ENCODE results near the gene ACAT2.
"Not testable (repeated sequence)": the region's sequence is repeated elsewhere in the genome, so short reads cannot be mapped to it uniquely, and the experiment has no call there.

The ACAT2 gene

DNA sequence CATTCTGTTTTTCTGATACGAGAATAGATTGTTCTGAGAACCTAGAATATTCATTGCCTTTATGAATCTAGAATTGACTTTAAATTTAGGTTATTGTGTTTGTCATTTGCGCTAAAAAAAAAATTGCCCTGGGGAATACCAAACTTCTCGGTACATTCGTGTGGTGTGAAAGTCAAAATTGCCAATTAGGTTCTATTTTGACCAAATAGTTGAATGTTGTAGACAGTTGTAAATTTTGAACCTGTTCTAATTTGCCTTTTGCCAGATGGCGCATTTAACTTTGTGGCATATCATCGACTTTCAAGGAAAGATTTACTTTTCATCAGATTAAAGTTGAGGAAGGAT, 31.5 kb upstream of the ACAT2 start (continued):
- TF ChIP-seq, protein P1, sequence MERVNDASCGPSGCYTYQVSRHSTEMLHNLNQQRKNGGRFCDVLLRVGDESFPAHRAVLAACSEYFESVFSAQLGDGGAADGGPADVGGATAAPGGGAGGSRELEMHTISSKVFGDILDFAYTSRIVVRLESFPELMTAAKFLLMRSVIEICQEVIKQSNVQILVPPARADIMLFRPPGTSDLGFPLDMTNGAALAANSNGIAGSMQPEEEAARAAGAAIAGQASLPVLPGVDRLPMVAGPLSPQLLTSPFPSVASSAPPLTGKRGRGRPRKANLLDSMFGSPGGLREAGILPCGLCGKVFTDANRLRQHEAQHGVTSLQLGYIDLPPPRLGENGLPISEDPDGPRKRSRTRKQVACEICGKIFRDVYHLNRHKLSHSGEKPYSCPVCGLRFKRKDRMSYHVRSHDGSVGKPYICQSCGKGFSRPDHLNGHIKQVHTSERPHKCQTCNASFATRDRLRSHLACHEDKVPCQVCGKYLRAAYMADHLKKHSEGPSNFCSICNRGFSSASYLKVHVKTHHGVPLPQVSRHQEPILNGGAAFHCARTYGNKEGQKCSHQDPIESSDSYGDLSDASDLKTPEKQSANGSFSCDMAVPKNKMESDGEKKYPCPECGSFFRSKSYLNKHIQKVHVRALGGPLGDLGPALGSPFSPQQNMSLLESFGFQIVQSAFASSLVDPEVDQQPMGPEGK (CRISPR knock-in tag; IDR thresholded peaks at IDR 0.05; ENCODE audit: borderline replicate concordance): no peak
- no peak for TF ChIP-seq TOX (CRISPR knock-in tag; IDR thresholded peaks at IDR 0.05; ENCODE audit: borderline replicate concordance)

DNA sequence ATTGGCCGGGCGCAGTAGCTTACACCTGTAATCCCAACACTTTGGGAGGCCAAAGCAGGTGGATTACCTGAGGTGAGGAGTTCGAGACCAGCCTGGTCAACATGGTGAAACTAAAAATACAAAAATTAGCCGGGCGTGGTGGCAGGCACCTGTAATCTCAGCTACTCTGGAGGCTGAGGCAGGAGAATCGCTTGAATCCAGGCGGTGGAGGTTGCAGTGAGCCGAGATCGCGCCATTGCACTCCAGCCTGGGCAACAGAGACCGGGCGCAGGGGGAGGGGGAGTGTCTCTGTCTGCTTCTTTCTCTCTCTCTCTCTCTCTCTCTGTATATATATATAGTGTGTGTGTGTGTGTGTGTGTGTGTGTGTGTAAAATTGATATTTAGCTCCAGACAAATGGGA, 29.3 kb upstream of the ACAT2 start:
- ATAC-seq: not testable (repeated sequence)

DNA sequence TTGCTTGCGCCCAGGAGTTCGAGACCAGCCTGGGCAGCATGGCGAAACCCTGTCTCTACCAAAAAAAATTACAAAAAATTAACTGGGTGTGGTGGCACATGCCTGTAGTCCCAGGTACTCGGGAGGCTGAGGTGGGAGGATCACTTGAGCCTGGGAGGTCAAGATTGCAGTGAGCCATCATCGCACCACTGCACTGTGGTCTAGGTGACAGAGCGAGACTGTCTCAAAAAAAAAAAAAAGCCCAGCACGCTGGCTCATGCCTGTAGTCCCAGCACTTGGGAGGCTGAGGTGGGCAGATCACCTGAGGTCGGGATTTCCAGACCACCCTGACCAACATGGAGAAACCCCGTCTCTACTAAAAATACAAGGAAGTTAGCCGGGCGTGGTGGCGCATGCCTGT, 28.4 kb upstream of the ACAT2 start:
- ATAC-seq: not testable (repeated sequence)

DNA sequence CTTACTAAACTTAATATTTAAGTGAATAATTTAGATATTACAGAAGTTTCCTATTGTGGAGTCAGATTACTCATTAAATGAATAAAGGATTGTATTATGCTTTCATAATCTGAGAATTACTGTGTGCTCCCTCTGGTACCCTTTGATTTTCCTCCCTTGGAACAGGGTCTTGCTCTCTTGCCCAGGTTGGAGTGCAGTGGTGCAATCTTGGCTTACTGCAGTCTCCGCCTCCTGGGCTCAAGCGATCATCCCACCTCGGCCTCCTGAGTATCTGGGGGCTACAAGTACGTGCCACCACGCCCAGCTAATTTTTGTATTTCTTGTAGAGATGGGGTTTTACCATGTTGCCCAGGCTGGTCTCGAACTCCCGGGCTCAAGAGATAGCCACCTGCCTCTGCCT, 24.9 kb upstream of the ACAT2 start:
- ATAC-seq: no peak

DNA sequence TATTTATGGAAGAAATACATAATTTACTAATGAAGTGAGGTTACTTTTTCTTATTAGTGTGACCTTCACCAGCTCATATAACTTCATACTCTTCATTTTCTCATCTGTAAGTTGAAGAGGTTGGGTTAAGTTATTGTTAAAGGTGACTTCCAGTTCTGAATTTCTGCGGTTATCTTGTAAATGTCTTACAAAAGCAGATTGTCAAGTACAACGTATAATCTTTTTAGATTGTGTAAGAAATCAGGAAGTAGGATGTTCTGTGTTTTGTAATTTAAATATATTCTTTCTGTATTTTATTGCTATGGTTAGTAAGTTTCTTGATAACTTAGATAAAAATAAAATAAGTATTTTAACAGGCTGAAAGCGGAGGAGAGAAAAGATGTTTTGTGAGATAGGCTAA, 22.5 kb upstream of the ACAT2 start:
- no peak for ATAC-seq

More for the DNA sequence above, 24.9 kb upstream of the ACAT2 start:
- no peak for TF ChIP-seq ZNF8 (CRISPR knock-in tag; IDR thresholded peaks at IDR 0.05)
- no peak for TF ChIP-seq ARNTL (CRISPR knock-in tag; IDR thresholded peaks at IDR 0.05; ENCODE audit: borderline replicate concordance, low read depth)
- TF ChIP-seq SNAI2 (CRISPR knock-in tag; IDR thresholded peaks at IDR 0.05): no peak
- no peak for TF ChIP-seq ESRRG (CRISPR knock-in tag; IDR thresholded peaks at IDR 0.05)
- TF ChIP-seq, protein P2, sequence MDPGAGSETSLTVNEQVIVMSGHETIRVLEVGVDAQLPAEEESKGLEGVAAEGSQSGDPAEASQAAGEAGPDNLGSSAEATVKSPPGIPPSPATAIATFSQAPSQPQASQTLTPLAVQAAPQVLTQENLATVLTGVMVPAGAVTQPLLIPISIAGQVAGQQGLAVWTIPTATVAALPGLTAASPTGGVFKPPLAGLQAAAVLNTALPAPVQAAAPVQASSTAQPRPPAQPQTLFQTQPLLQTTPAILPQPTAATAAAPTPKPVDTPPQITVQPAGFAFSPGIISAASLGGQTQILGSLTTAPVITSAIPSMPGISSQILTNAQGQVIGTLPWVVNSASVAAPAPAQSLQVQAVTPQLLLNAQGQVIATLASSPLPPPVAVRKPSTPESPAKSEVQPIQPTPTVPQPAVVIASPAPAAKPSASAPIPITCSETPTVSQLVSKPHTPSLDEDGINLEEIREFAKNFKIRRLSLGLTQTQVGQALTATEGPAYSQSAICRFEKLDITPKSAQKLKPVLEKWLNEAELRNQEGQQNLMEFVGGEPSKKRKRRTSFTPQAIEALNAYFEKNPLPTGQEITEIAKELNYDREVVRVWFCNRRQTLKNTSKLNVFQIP (CRISPR knock-in tag; IDR thresholded peaks at IDR 0.05; ENCODE audit: borderline replicate concordance, low read depth): no peak
- no peak for TF ChIP-seq ZC3H10 (CRISPR knock-in tag; IDR thresholded peaks at IDR 0.05)
- TF ChIP-seq, protein P3, sequence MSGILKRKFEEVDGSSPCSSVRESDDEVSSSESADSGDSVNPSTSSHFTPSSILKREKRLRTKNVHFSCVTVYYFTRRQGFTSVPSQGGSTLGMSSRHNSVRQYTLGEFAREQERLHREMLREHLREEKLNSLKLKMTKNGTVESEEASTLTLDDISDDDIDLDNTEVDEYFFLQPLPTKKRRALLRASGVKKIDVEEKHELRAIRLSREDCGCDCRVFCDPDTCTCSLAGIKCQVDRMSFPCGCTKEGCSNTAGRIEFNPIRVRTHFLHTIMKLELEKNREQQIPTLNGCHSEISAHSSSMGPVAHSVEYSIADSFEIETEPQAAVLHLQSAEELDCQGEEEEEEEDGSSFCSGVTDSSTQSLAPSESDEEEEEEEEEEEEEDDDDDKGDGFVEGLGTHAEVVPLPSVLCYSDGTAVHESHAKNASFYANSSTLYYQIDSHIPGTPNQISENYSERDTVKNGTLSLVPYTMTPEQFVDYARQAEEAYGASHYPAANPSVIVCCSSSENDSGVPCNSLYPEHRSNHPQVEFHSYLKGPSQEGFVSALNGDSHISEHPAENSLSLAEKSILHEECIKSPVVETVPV (CRISPR knock-in tag; IDR thresholded peaks at IDR 0.05): no peak
- no peak for TF ChIP-seq ZFP30 (CRISPR knock-in tag; IDR thresholded peaks at IDR 0.05)
- no peak for TF ChIP-seq TCF4 (CRISPR knock-in tag; IDR thresholded peaks at IDR 0.05; ENCODE audit: borderline replicate concordance)
- TF ChIP-seq GLIS3 (CRISPR knock-in tag; IDR thresholded peaks at IDR 0.05): no peak
- TF ChIP-seq ZNF70 (CRISPR knock-in tag; IDR thresholded peaks at IDR 0.05): no peak
- TF ChIP-seq CSDC2 (CRISPR knock-in tag; IDR thresholded peaks at IDR 0.05): no peak
- no peak for TF ChIP-seq BACH2 (CRISPR knock-in tag; IDR thresholded peaks at IDR 0.05; ENCODE audit: borderline replicate concordance)
- TF ChIP-seq OSR1 (CRISPR knock-in tag; IDR thresholded peaks at IDR 0.05): no peak
- no peak for TF ChIP-seq PPARA (CRISPR knock-in tag; IDR thresholded peaks at IDR 0.05; ENCODE audit: borderline replicate concordance)
- TF ChIP-seq, protein P4, sequence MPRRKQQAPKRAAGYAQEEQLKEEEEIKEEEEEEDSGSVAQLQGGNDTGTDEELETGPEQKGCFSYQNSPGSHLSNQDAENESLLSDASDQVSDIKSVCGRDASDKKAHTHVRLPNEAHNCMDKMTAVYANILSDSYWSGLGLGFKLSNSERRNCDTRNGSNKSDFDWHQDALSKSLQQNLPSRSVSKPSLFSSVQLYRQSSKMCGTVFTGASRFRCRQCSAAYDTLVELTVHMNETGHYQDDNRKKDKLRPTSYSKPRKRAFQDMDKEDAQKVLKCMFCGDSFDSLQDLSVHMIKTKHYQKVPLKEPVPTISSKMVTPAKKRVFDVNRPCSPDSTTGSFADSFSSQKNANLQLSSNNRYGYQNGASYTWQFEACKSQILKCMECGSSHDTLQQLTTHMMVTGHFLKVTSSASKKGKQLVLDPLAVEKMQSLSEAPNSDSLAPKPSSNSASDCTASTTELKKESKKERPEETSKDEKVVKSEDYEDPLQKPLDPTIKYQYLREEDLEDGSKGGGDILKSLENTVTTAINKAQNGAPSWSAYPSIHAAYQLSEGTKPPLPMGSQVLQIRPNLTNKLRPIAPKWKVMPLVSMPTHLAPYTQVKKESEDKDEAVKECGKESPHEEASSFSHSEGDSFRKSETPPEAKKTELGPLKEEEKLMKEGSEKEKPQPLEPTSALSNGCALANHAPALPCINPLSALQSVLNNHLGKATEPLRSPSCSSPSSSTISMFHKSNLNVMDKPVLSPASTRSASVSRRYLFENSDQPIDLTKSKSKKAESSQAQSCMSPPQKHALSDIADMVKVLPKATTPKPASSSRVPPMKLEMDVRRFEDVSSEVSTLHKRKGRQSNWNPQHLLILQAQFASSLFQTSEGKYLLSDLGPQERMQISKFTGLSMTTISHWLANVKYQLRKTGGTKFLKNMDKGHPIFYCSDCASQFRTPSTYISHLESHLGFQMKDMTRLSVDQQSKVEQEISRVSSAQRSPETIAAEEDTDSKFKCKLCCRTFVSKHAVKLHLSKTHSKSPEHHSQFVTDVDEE (CRISPR knock-in tag; IDR thresholded peaks at IDR 0.05): no peak

DNA sequence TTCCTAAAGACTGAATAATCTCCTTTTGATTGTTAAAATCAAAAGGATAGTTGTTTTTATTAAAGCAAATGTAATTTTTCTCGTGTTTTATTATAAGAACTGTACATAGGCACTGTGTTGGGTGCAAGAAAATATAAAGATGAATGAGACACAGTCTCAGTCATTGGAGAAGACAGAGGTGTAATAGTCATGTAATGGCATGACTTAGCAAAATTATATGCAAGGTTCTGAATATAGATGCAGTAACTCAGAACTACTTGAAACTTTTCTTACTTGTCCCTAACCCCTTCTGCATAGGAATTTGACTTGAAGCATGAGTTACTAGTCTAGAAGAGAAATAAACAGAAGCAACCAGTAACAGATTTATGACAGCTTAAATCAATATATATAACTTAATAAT, 19.7 kb upstream of the ACAT2 start:
- TF ChIP-seq OSR1 (CRISPR knock-in tag; IDR thresholded peaks at IDR 0.05) (no peak), ARNTL (CRISPR knock-in tag; IDR thresholded peaks at IDR 0.05; ENCODE audit: borderline replicate concordance, low read depth) (no peak), TCF4 (CRISPR knock-in tag; IDR thresholded peaks at IDR 0.05; ENCODE audit: borderline replicate concordance) (no peak), BACH2 (CRISPR knock-in tag; IDR thresholded peaks at IDR 0.05; ENCODE audit: borderline replicate concordance) (no peak), ZC3H10 (CRISPR knock-in tag; IDR thresholded peaks at IDR 0.05) (no peak), ZFP30 (CRISPR knock-in tag; IDR thresholded peaks at IDR 0.05) (no peak)
- TF ChIP-seq, protein P1 (CRISPR knock-in tag; IDR thresholded peaks at IDR 0.05; ENCODE audit: borderline replicate concordance): no peak
- TF ChIP-seq, protein P2 (CRISPR knock-in tag; IDR thresholded peaks at IDR 0.05; ENCODE audit: borderline replicate concordance, low read depth): no peak
- ATAC-seq: no peak

More for the DNA sequence above, 22.5 kb upstream of the ACAT2 start:
- TF ChIP-seq SNAI2 (CRISPR knock-in tag; IDR thresholded peaks at IDR 0.05): no peak
- no peak for TF ChIP-seq ESRRG (CRISPR knock-in tag; IDR thresholded peaks at IDR 0.05)
